HuH-7.5 (cell line): ENCODE results near the gene IFITM2.
"Not testable (repeated sequence)": the region's sequence is repeated elsewhere in the genome, so short reads cannot be mapped to it uniquely, and the experiment has no call there.

Source experiments
- DNase-seq: peaks from one replicate; pipeline ENCODE4 v3.0.0; 2011; ENCODE audit warnings: low spot score

Gene IFITM2

GRCh38 chr11:325796-326591 lies 18.4 kb downstream of the IFITM2 start:
- DNase-seq = no peak

- no peak for DNase-seq
These were observed 18.9 kb downstream of the IFITM2 start for GRCh38 chr11:326592-326841.

- no peak for DNase-seq
These were observed 19.4 kb downstream of the IFITM2 start for GRCh38 chr11:326842-327580.

- DNase-seq = no peak
These were observed 19.9 kb downstream of the IFITM2 start for GRCh38 chr11:327581-327923.

- DNase-seq = no peak
These were observed 20.4 kb downstream of the IFITM2 start for GRCh38 chr11:328012-328411.

GRCh38 chr11:328516-329100 lies 21.0 kb downstream of the IFITM2 start:
- DNase-seq = not testable (repeated sequence)

- DNase-seq = no peak
These were observed 22.3 kb downstream of the IFITM2 start for GRCh38 chr11:329886-330253.

- DNase-seq = no peak
These were observed 22.7 kb downstream of the IFITM2 start for GRCh38 chr11:330307-330693.

- no peak for DNase-seq
These were observed 23.2 kb downstream of the IFITM2 start for GRCh38 chr11:330694-331357.

GRCh38 chr11:331358-332060 lies 23.9 kb downstream of the IFITM2 start:
- no peak for DNase-seq

GRCh38 chr11:332651-333480 lies 25.2 kb downstream of the IFITM2 start:
- no peak for DNase-seq

- DNase-seq = not testable (repeated sequence)
These were observed 26.1 kb downstream of the IFITM2 start for GRCh38 chr11:333616-334263.

GRCh38 chr11:334264-334994 lies 26.8 kb downstream of the IFITM2 start:
- DNase-seq = no peak

GRCh38 chr11:335779-336658 lies 28.4 kb downstream of the IFITM2 start:
- no peak for DNase-seq

GRCh38 chr11:336659-337198 lies 29.1 kb downstream of the IFITM2 start:
- DNase-seq = no peak

- DNase-seq = no peak
These were observed 30.1 kb downstream of the IFITM2 start for GRCh38 chr11:337711-338110.

GRCh38 chr11:339963-340362 lies 32.3 kb downstream of the IFITM2 start:
- no peak for DNase-seq

GRCh38 chr11:340539-341512 lies 33.2 kb downstream of the IFITM2 start:
- DNase-seq = no peak
